Measurements from ENCODE around the gene UBL7. TPM values are rescaled to one million over a fixed set of nuclear protein-coding genes. Genes with fewer than 3 reads are reported as not detected.

The UBL7 gene
- total and polyA plus RNA-seq, 2 of the 8 experiments (the other 6 are each of a cell fraction or from before 2014, with no cell fraction given): 71.5 to 183 TPM

DNA sequence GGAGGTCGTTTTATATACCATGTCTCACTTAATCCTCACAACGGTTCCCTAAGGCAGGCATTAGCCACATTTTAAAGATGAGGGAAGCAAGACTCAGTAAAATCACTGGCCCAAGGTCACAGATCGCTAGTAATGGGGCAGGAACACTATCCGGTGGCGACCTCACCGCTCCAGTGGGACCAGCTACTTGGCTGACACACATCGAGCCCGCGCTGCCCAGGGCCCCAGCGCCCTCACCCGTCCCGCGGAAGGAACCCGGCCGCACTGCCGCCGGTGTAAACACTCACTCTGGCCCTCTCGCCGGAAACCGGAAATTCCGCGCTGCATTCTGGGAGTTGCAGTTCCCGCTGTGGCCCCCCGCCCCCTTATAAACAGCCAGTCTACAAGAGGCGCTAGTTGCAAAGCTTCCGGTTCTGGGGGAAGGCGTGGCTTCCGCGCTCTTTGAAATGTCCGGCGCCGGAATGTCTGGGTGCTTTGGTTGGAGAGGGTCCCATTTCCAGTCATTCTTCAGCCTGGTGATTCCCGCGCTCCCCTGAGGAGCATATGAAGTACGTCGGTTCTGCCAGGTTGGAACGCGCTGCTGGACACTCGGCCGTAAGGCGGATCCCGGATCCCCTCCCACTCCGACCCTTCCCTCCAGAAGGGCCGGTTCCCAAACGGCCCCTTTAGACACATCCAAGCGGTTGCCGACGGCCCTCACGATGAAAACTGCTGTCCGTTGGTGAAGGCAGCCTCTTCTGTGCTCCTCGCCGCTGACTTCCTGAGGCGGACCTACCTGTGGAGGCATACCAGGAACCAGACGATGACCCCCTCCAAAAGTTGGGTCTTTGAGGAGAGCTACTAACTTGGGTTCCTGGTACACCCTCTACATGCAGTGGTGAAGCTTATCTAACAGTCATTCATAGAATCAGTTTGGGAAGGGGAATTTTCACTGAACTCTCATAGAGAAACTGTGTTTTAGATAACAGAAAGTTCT is at the start of gene UBL7 (continued):
- TF ChIP-seq, protein P1, sequence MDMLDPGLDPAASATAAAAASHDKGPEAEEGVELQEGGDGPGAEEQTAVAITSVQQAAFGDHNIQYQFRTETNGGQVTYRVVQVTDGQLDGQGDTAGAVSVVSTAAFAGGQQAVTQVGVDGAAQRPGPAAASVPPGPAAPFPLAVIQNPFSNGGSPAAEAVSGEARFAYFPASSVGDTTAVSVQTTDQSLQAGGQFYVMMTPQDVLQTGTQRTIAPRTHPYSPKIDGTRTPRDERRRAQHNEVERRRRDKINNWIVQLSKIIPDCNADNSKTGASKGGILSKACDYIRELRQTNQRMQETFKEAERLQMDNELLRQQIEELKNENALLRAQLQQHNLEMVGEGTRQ (IDR thresholded peaks at IDR 0.05; ENCODE audit: low read length): no peak
- TF ChIP-seq, protein P2, sequence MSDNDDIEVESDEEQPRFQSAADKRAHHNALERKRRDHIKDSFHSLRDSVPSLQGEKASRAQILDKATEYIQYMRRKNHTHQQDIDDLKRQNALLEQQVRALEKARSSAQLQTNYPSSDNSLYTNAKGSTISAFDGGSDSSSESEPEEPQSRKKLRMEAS (IDR thresholded peaks at IDR 0.05): no peak
- TF ChIP-seq CTBP2 (IDR thresholded peaks at IDR 0.05; ENCODE audit: borderline replicate concordance, insufficient read depth, insufficient read length, low read length) (no peak), JUND (IDR thresholded peaks at IDR 0.05; ENCODE audit: low read length) (peak; percentile 41), SIRT6 (IDR thresholded peaks at IDR 0.05; ENCODE audit: low read length) (no peak), CBX5 (IDR thresholded peaks at IDR 0.05; ENCODE audit: low read depth, low read length) (no peak), FOSL1 (IDR thresholded peaks at IDR 0.05; ENCODE audit: insufficient read depth, low read depth, low read length) (no peak), JUN (IDR thresholded peaks at IDR 0.05; ENCODE audit: low read depth, low read length) (no peak), RAD21 (IDR thresholded peaks at IDR 0.05 in 1 of 2, conservative IDR thresholded peaks at IDR 0.05 in 1 of 2; ENCODE audit: low read depth in 2 of 2, low read length in 2 of 2) (peak; percentile 19 to 33; a peak in 3 of 4 replicates), NANOG (IDR thresholded peaks at IDR 0.05; ENCODE audit: insufficient read depth, low read depth, low read length, poor library complexity, severe bottlenecking) (peak; percentile 18), EGR1 (IDR thresholded peaks at IDR 0.05; ENCODE audit: borderline replicate concordance, low read depth, low read length) (0 out of 2 replicates have a peak, but pooled peaks have one; percentile 44), HDAC6 (IDR thresholded peaks at IDR 0.05; ENCODE audit: low read depth, low read length) (no peak), HDAC2 (IDR thresholded peaks at IDR 0.05; ENCODE audit: borderline replicate concordance in 1 of 2, low read depth in 2 of 2, low read length in 2 of 2) (peak in 1 of 2 experiments; percentile 31; a peak in 1 of 4 replicates), SAP30 (IDR thresholded peaks at IDR 0.05; ENCODE audit: insufficient read depth, insufficient replicate concordance, low read length) (peak; percentile 39), RBBP5 (IDR thresholded peaks at IDR 0.05; ENCODE audit: borderline replicate concordance, low read depth, low read length) (peak; percentile 72; the same call in 1 of the 2 replicates)
- TF ChIP-seq, protein P3, sequence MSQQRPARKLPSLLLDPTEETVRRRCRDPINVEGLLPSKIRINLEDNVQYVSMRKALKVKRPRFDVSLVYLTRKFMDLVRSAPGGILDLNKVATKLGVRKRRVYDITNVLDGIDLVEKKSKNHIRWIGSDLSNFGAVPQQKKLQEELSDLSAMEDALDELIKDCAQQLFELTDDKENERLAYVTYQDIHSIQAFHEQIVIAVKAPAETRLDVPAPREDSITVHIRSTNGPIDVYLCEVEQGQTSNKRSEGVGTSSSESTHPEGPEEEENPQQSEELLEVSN (IDR thresholded peaks at IDR 0.05): peak; percentile 22; the same call in 1 of the 2 replicates
- TF ChIP-seq, protein P4, sequence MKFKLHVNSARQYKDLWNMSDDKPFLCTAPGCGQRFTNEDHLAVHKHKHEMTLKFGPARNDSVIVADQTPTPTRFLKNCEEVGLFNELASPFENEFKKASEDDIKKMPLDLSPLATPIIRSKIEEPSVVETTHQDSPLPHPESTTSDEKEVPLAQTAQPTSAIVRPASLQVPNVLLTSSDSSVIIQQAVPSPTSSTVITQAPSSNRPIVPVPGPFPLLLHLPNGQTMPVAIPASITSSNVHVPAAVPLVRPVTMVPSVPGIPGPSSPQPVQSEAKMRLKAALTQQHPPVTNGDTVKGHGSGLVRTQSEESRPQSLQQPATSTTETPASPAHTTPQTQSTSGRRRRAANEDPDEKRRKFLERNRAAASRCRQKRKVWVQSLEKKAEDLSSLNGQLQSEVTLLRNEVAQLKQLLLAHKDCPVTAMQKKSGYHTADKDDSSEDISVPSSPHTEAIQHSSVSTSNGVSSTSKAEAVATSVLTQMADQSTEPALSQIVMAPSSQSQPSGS (IDR thresholded peaks at IDR 0.05; ENCODE audit: low read length): no peak

Data from H1 (cell line).